Hindlimb muscle (tissue), 1 donor: Measurements from ENCODE around the gene FKTN. TPM values are rescaled to one million over a fixed set of nuclear protein-coding genes. Genes with fewer than 3 reads are reported as not detected.

Experiments
- DNase-seq: peaks from one replicate; pipeline ENCODE4 v3.0.0-alpha.2; 2013
- polyA plus RNA-seq: library from polyadenylated mRNA; unstranded; fragments of 120-200 nt; gene quantifications from one replicate; pipeline ENCODE4 v1.2.1, GENCODE V29; 2013; ENCODE audit not compliant: insufficient read length

FKTN gene
- polyA plus RNA-seq, 1 donor = 14.6 TPM

- no peak for DNase-seq
Measured at GRCh38 chr9:105679257-105680022, 121.5 kb downstream of the FKTN start.

GRCh38 chr9:105681313-105681712, 123.4 kb downstream of the FKTN start:
- no peak for DNase-seq

GRCh38 chr9:105681724-105682123, 123.8 kb downstream of the FKTN start:
- DNase-seq = no peak

GRCh38 chr9:105683688-105684275, 125.9 kb downstream of the FKTN start:
- no peak for DNase-seq

- no peak for DNase-seq
Measured at GRCh38 chr9:105686936-105687335, 129.0 kb downstream of the FKTN start.

Other genes starting within 250 kb of the FKTN start
- 18.1 TPM for gene FSD1L, start 110.1 kb upstream of the FKTN start, polyA plus RNA-seq
- gene TAL2, start 104.3 kb downstream of the FKTN start, polyA plus RNA-seq = 18.6 TPM
- gene TMEM38B, start 136.4 kb downstream of the FKTN start, polyA plus RNA-seq = 71.4 TPM